Right forelimb (tissue), 1 donor: Measurements from ENCODE around the gene CPB2.

ENCODE experiments used
- DNase-seq: peaks from one replicate; pipeline ENCODE4 v3.0.0-alpha.2; 2018

The CPB2 gene

DNA sequence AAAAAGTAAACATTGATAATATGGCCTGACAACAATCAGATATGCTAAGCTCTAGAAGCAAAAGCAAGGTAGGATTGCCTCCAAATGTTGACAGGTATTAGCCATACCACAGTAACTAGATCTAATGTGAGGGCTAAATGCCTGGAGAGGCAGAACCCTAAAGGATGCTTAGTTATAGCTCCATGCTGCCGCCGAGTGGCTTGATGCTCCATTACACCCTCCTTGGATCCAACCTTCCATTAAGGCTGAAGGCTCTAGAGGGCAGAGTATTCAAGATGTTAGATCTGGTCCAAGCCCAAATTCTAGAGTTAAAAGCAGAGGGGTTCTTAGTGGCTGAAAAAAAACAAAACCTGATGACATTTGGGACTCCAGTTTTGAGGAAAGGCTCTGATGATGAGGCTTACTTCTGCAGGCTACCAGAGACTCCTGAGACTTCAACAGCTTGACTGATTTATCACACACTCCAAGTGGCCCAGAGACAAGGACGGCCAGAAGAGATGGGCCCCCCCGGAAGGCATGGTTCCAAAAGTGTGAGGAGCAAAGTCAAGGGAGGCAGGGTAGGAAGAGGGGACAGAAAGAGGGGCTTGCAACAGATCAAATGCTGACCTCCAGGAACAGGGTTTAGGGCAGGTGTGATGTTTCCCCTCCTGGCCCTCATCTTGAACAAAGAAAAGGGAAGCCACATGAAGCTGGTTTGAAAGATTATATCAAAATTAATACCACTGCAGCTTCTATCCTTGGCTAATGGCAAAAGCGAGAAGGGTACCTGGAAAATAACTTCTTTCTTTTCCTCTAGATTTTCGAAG lies 21.9 kb upstream of the CPB2 start:
- peak; percentile 56 for DNase-seq

DNA sequence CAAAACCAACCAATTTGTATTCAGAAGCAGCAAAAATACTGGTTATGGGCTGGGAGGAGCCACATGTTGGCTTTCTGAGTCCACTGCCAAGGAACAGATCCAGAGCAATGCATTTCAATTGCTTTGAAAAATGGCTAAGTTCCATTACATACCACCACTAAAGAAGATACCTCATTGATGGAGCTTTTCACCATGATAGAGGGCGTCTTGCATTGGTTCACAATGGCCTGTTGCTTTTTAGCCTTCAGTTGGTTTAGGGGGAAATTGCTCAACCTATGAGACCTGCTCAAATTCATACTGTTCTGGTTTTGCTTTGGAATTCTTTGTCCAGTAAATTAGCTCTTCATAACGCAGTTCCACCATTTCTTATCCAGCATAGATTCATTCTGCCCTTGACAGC lies 21.2 kb upstream of the CPB2 start:
- no peak for DNase-seq

- no peak for DNase-seq
These were observed 20.4 kb upstream of the CPB2 start for GRCh38 chr13:46124967-46125933.

DNA sequence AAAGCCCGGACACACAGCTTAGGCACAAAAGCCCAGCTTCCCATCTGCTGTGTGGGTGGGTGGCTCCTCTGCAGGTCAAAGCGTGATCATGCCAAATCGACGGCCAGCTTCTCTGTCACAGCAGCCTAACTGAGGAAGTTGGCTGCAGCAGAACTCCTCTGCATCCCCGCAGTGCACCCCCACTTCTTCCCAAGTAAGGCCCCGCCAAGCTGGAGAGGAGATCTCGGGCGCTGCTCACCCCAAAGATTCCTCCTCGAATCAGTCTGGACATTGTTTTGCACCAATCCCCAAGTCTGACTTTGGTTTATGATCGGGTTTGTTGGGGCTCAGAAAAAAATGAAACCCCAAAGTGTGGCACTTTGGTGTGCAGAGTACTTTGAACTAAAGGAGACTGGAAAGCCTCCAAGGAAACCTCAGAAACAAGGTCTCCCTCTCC lies 19.7 kb upstream of the CPB2 start:
- DNase-seq: no peak

GRCh38 chr13:46122304-46122703 lies 17.5 kb upstream of the CPB2 start:
- DNase-seq: no peak

- DNase-seq: no peak
These were observed 16.8 kb upstream of the CPB2 start for GRCh38 chr13:46121597-46122163.

- DNase-seq: no peak
These were observed 16.2 kb upstream of the CPB2 start for GRCh38 chr13:46121033-46121432.

- DNase-seq: no peak
These were observed 15.2 kb upstream of the CPB2 start for GRCh38 chr13:46119883-46120614.

GRCh38 chr13:46116653-46117502 lies 12.0 kb upstream of the CPB2 start:
- no peak for DNase-seq

DNA sequence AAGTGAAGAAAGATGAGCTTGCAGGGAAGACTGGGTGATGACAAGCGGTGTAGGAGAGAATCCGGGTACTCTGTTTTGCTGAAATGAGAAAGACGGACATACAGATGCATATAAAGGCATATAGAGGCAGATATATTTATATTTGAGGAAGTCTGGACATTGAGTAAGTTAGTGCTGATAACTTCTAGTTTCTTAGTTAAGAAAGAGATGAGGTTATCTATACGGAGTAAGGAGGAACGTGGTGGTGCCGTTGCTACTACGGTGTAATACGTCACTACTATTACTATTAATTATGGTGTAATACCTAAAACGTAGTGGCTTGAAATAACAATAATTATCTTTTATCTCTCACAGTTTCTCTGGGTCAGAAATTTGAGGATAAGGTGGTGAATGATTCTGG lies 9.8 kb upstream of the CPB2 start:
- no peak for DNase-seq

- no peak for DNase-seq
These were observed 8.8 kb upstream of the CPB2 start for GRCh38 chr13:46113596-46113995.

DNA sequence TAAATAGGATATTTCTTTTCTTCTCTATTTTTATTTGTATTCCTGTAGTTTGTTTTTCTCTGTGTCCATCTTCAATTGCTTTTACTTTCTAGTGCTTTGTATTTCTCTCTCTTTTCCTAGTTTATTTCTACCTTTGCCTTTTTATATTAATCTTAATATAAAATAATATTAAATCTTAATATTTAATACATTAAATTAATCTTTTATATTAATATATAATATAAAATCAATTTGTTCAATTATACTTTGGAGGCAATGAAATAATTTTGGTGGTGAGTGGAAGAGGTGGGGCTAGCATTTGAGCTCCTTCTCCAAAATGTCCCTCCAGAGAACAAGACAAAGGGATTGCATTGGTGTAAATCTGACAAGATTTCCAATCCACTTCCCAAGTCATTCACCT lies 6.3 kb upstream of the CPB2 start:
- DNase-seq: no peak

GRCh38 chr13:46109451-46109850 lies 4.6 kb upstream of the CPB2 start:
- DNase-seq: no peak

- DNase-seq: no peak
These were observed 2.1 kb upstream of the CPB2 start for GRCh38 chr13:46106839-46107371.

DNA sequence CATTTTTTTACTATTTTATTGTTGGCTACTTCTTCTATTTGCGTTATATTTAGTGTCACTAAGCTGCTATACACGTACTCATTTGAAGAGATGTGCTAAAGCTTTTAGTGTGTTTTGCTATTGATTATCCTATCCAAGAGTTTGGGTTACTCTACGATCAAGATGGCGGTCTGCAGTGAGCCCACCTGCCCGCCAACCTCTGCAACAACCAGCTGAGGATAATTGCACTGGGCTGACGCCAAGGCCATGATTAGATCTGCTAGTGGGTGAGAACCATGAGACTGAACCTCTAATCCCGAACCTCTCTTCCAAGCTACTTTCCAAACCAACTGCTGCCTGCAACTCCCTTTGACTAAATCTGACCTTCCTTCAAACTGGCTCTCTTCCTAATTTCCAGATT lies 1.8 kb downstream of the CPB2 start:
- no peak for DNase-seq

GRCh38 chr13:46102255-46102605 lies 2.6 kb downstream of the CPB2 start:
- no peak for DNase-seq

DNA sequence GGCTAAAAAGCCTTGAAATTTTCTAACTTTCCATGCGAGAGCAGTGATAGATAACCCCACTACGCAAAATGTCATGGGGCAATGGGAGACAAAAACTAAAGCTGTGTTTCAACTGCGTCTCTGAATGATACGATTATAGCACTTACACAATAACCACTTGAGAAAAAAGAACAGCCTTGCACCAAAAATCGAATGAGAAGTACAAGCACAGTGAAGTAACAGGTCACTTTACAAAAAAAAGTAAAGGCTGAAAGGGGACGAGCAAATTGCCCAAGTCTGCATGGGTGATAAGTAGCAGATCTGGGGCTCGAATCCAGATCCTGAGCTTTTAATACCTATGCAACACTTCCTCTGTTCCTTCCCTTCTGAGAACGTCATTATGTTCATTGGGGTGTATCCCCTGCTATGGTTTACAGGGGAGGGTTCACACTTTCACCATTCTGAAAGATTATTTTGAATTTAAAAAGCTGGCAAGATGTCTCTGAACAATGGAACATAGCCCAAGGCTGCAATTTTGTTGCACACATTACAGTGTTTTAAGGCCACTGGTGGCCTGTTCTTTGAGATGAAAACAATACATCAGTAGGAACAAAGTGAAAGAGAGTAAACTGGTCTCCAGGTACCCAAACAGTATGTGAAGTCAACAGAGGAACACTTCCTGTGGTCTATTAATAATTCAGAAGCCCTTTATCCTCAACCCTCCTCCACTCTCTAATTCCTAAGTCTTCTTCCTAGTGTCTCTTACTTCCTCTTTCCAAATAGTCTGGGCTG lies 3.2 kb downstream of the CPB2 start:
- DNase-seq: no peak

- DNase-seq: no peak
These were observed 3.8 kb downstream of the CPB2 start for GRCh38 chr13:46101002-46101401.

DNA sequence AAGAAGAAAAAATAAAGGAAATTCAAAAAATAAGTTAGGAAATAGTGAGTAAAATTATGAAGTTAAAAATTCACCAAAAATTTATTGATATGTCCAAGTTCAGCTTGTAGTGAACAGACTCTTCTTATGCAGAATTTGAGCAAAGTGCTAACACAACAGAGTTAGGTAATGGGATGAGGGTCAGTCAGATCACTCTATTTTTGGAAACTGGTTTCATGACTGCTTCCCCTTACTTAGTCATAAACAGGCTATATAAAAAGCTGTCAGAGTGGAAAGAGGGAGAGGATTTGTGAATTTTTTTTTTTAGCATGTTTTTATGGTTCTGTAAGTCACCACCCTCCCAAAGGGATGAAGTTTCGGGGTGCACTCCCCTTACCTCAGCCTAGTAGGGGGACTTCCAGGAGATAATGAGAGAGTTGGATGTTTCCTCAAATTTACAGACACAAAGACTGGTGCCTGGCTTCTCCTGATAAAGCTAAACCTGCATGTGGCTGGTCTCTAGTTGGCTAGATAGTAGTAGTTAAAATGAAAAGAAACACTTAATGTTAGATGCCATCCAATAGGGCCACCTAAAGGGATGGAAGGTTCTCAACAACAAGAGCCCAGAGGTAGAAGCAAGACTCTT lies 4.5 kb downstream of the CPB2 start:
- no peak for DNase-seq

DNA sequence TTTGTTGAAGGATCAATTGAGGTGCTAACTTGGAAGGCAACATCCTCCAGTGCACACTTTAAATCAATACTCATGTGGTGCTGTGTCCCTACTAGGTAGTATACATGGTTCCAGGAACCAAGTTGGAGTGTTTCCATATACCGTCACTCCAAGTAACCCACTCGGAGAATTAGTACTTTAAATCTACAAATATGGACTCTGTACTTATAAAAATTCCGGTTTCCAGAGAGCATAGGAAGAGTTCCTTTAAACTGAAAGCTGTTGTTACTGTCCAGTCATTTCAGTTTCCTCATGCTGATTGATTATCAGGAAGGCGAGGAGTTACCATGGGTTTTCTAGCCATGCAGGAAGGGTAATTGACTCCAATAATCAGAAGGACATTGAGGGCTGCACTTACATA lies 7.2 kb downstream of the CPB2 start:
- DNase-seq: no peak
